Inferior parietal cortex (tissue), 1 donor: Measurements from ENCODE around the gene HERPUD1.
"Not testable (repeated sequence)": the region's sequence is repeated elsewhere in the genome, so short reads cannot be mapped to it uniquely, and the experiment has no call there.

ENCODE experiments used
- DNase-seq: peaks from one replicate; pipeline ENCODE4 v3.0.0-alpha.2; 2016; ENCODE audit errors: extremely low spot score

HERPUD1 gene

GRCh38 chr16:56956756-56957155 lies 24.8 kb downstream of the HERPUD1 start:
- no peak for DNase-seq

GRCh38 chr16:56960681-56961281 lies 28.8 kb downstream of the HERPUD1 start:
- DNase-seq, result no peak

DNA sequence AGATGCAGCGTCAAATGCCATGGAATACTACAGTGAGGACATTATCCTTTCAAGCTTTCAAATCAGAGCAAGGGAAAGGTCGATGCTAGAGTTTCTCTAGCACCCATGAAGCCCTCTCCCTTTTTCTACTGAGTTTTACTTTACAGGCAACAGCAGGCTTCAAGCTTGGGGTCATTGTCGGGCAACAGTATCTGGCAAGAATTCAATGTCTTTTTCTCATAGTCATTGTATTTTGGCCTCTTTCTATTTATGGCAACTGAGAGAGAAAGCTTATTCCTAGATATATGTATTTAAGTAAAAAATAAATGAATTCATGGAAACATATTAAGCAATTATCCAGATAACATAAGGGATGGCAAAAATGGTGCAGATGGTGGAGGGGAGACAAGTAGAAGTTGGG lies 29.4 kb downstream of the HERPUD1 start:
- no peak for DNase-seq

GRCh38 chr16:56961851-56962281 lies 29.9 kb downstream of the HERPUD1 start, which contains the start of gene CETP:
TSS of gene CETP (plus strand) at chr16:56961950. CDS start at chr16:56961980, 30 bp downstream.
- no peak for DNase-seq

DNA sequence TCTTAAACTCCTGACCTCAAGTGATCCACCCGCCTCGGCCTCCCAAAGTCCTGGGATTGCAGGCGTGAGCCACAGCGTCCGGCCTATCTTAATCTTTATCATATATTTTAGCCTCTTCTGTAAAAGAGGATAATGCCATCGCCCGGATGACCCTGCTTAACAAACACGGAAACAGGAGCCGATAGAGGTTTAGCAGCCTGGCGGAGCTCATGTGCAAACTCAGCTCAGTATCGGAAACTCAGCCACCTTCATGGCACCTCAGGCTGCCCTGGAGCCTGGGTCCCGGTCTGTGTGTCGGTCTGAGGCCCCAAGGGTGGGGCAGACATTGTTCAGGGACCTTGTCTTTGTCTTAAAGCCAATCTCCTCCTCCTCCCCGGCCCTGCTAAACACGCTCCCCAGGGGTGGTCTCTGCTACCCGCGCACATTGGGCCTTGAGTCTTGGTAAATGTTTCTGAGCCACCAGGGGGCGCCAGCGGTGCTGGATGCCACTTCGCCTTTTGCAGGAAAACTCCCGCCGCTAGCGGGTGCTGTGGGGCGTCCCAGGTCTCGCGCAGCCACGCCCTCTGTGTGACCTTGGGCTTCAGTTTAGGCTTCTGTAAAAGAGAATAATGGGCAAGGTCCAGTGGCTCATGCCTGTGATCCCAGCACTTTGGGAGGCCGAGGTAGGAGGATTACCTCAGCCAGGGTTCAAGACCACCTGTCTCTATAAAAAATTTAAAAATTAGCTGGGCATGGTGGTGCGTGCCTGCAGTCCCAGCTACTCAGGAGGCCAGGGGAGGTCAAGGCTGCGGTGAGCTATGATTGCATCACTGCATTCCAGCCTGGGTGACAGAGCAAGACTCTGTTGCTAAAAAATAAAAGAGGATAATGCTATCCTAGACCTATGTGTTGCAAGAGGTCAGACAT lies 32.6 kb downstream of the HERPUD1 start:
- DNase-seq, result peak; percentile 55

DNA sequence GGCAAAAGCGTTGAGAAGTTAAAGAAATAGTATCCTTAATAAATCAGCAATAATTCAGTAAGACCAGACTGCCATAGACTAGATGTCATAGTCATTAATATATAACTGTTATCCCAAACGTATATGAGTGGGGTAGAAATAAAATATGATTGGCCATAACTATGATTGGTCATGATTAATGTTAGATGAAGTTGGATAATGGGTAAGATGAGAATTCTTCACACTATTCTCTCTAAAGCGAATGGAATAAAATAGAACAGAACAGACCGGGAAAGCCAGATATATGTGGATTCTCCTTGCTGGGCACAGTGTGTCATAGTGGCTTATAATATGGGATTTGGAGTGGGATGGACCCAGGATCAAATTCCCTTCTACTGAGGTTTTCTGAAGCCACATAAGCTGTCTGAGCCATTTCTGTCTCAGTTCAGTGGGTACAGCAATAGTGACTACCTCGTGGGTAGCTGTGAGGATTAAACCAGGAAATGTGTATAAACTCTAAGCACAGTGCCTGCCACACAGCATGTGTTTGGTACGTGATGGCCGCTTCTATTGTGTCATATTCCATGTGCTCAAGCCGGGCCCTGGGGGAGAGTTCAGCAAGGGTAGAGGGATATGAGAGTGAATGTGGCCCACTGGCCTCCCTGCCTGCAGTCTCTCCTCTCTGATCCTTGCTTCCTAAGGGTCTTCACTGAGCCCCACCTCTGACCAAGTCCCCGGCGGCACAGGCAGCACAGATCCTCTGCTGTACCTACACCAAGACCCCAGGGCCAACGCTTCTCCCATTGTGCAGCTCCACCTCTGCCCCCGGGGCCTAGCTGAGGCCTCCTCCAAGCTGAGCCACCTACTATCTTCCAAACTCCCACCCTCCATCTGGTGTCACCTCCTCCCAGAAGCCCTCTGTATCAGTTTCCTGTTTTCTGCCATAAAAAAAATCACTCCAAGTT lies 33.5 kb downstream of the HERPUD1 start:
- no peak for DNase-seq

DNA sequence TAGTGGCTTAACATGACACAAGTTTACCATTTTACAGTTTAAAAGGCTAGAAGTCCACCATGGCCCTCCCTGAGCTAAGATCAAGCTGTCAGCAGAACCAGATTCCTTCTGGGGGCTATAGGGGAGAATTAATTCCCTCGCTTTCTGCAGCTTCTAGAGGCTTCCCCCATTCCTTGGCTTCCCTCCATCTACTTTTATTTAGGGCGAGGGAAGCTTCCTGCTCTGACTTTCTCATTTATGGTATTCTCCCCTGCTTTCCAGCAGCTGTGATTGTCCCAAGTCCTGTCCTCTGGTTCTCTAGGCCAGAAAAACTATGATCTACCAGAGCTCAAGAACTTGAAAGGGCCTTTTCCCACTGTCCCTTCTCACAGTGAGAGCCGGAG lies 34.1 kb downstream of the HERPUD1 start:
- no peak for DNase-seq

DNA sequence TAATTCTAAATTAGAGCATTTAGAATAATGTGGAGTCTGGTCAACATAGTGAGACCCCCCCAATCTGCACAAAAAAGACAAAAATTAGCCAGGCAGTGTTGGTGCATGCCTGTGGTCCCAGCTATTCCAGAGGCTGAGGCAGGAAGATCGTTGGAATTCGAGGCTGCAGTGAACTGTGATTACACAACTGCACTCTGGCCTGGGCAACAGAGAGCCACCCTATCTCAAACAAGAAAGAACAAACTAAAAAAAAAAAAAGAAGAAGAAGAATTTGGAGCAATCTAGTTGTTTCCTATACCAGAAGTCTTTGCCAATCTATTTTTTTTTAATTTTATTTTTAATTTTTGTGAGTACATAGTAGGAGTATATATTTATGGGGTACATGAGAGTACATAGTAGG lies 35.8 kb downstream of the HERPUD1 start:
- no peak for DNase-seq

- no peak for DNase-seq
These were observed 37.8 kb downstream of the HERPUD1 start for GRCh38 chr16:56969769-56970168.

- DNase-seq, result no peak
These were observed 39.2 kb downstream of the HERPUD1 start for GRCh38 chr16:56970934-56971767.

- no peak for DNase-seq
These were observed 39.8 kb downstream of the HERPUD1 start for GRCh38 chr16:56971768-56972043.

- no peak for DNase-seq
These were observed 40.7 kb downstream of the HERPUD1 start for GRCh38 chr16:56972403-56973293.

GRCh38 chr16:56973294-56973689 lies 41.4 kb downstream of the HERPUD1 start:
- DNase-seq, result no peak

DNA sequence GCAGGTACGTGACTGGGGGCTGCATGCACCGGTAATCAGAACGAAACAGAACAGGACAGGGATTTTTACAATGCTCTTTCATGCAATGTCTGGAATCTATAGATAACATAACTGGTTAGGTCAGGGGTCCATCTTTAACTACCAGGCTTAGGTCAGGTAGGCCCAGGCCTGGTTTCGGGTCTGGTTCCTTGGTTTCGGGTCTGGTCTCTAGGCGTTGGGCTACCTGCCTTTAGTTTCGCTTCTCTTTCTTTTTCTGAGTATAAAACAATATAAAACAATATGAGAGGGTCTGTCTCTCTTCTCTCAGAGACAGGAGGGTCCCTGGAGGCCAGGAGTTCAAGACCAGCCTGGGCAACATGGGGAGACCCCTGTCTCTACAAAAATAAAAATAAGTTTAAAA lies 42.0 kb downstream of the HERPUD1 start:
- DNase-seq, result not testable (repeated sequence)

DNA sequence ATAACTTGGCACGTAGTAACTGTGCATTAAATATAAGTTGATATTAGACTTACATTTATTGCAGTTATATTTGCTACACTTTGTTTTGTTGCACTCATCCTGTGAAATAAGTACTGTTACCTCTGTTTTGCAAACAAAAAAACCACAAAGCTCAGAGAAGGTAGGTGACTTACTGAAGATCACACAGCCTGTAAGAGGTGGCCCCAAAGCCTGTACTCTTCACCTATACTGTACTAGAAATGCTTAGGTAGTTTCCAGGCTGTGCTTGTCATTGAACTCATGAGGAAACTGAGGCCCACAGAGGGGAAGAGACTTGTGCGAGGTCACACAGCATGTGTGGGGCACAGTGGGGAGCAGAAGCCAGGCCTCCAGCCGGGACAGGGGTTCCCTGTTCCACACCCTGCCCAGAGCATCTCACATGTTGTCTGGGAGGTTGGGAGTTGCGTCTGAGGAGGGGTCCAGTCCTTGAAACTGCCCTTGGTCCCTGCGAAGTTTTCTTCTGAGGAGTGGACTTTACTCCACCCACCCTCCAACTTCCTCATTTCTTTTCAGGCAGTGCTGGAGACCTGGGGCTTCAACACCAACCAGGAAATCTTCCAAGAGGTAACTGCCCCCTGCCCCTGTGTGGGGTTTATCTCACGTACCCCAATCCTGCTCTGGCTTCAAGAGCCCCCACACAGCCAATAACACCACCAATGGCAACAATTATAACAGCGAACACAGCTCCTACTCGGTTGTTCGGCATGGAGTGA lies 42.8 kb downstream of the HERPUD1 start:
- no peak for DNase-seq

DNA sequence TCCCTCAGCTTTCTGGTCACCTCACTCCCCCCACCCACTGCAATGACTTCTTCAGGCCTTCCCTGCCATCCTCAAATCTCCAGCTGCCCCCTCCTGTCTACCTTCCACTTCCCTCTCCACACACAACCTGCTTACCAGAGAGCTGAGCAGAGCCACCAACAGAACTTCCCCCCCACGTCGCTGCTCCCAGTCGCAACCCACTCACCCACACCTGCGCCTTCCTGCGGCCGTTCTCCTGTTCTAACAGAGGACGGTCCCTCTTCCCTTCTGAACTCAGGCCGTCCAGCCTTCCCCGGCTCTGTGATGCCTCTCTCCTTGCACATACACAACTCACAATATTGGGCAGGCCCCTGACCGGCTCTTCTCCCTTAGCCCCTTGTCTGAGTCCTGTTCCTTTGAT lies 43.8 kb downstream of the HERPUD1 start:
- no peak for DNase-seq

DNA sequence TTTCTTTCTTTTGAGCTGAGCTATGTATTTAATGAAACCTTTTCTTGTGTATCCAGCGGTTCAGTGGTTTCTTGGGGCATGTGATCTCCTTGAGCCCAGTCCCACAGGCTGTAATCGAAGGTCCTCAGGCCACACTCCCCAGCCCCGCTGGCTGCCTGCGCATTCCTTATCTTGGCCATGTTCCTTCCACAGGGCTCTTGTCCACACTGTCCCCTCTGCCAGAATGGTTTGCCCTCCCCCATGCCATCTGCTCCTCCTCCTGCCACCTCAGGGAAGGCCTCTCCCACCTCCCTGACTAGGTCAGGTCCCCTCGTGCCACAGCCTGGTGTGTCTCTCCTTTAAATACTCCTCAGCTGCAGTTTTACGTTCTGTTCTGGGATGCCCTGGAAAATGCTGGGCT lies 45.3 kb downstream of the HERPUD1 start:
- no peak for DNase-seq

- no peak for DNase-seq
These were observed 46.0 kb downstream of the HERPUD1 start for GRCh38 chr16:56977823-56978430.

GRCh38 chr16:56980201-56980535 lies 48.2 kb downstream of the HERPUD1 start:
- DNase-seq, result no peak
